ENCODE measurements around the gene AFM. TPM values are rescaled to one million over a fixed set of nuclear protein-coding genes. Genes with fewer than 3 reads are reported as not detected.
"Not testable (repeated sequence)": the region's sequence is repeated elsewhere in the genome, so short reads cannot be mapped to it uniquely, and the experiment has no call there.

AFM gene
- total RNA-seq, 2 experiments from 2014 or later = not detected

GRCh38 chr4:73539386-73539785, 57.8 kb downstream of the AFM start:
- Mint-ChIP-seq H3K4me3 (no peak overlapping the region), H3K9me3 (no peaks in the 10 kb centered on the region), H3K27ac (no peak overlapping the region), H3K4me1 (no peaks in the 10 kb centered on the region), H3K36me3 (ENCODE audit: low read depth) (no peaks in the 10 kb centered on the region), H3K27me3 (peaks cover 4% of the 10 kb centered on the region)
- CTCF ChIA-PET = no interaction called here
- POLR2A ChIA-PET = no interaction called here
- DNase-seq = no peak

- peaks cover 4% of the 10 kb centered on the region for H3K27me3 Mint-ChIP-seq
- H3K27ac Mint-ChIP-seq = no peak overlapping the region
- H3K4me3 Mint-ChIP-seq = no peak overlapping the region
- ChIA-PET CTCF (no interaction called here), POLR2A (no interaction called here)
- H3K36me3 Mint-ChIP-seq (ENCODE audit: low read depth) = no peaks in the 10 kb centered on the region
- no peaks in the 10 kb centered on the region for H3K4me1 Mint-ChIP-seq
- H3K9me3 Mint-ChIP-seq = no peaks in the 10 kb centered on the region
- no peak for DNase-seq
Measured at GRCh38 chr4:73540826-73541225, 59.3 kb downstream of the AFM start.

- ChIA-PET POLR2A (no interaction called here), CTCF (no interaction called here)
- Mint-ChIP-seq H3K9me3 (no peaks in the 10 kb centered on the region), H3K4me3 (no peak overlapping the region), H3K36me3 (ENCODE audit: low read depth) (no peaks in the 10 kb centered on the region), H3K4me1 (no peaks in the 10 kb centered on the region), H3K27me3 (peaks cover 6% of the 10 kb centered on the region), H3K27ac (no peak overlapping the region)
- DNase-seq = no peak
Measured at GRCh38 chr4:73541251-73541650, 59.7 kb downstream of the AFM start.

- Mint-ChIP-seq H3K9me3 (no peaks in the 10 kb centered on the region), H3K27ac (no peak overlapping the region), H3K4me3 (no peak overlapping the region), H3K27me3 (peaks cover 6% of the 10 kb centered on the region), H3K4me1 (no peaks in the 10 kb centered on the region), H3K36me3 (ENCODE audit: low read depth) (no peaks in the 10 kb centered on the region)
- DNase-seq = no peak
- ChIA-PET CTCF (no interaction called here), POLR2A (no interaction called here)
Measured at GRCh38 chr4:73544620-73545019, 63.1 kb downstream of the AFM start.

GRCh38 chr4:73550865-73551264, 69.3 kb downstream of the AFM start:
- CTCF ChIA-PET; H3K27ac Mint-ChIP-seq; H3K36me3 Mint-ChIP-seq (ENCODE audit: low read depth); H3K4me3 Mint-ChIP-seq; H3K4me1 Mint-ChIP-seq; DNase-seq; H3K27me3 Mint-ChIP-seq; POLR2A ChIA-PET; H3K9me3 Mint-ChIP-seq: not testable (repeated sequence)

Other genes with a start within 250 kb of the AFM start
- 10 to 100 TPM; 51.2 to 58.2 TPM for gene ANKRD17, start 222.9 kb upstream of the AFM start, total RNA-seq
- not detected for gene ALB, start 77.5 kb upstream of the AFM start, total RNA-seq
- not detected for gene AFP, start 45.5 kb upstream of the AFM start, total RNA-seq
- gene RASSF6, start 138.7 kb downstream of the AFM start, total RNA-seq = under 1 TPM in 1 of 2 experiments, not detected in 1; 0.19 TPM

All from activated CD4-positive, alpha-beta T cell treated with anti-CD3 and anti-CD28 coated beads, Interleukin-2, amount 10 ng/mL, durations not matched to agents 7 days and 5 days (primary cell).